H1 (cell line): ENCODE results near the gene KIT. TPM values are rescaled to one million over a fixed set of nuclear protein-coding genes. Genes with fewer than 3 reads are reported as not detected.

ENCODE experiments used
- CTCF ChIA-PET: fragments of 300-600 bp; sonication (Branson Sonifier 250); formaldehyde crosslinking; loops from one replicate; lab custom pipeline; 2021; ENCODE audit not compliant: partially characterized antibody; lab: Charles Lee
- POLR2A ChIA-PET: fragments of 300-600 bp; sonication (Branson Sonifier 250); formaldehyde crosslinking; loops from one replicate; lab custom pipeline; 2021; ENCODE audit warnings: inconsistent platforms; ENCODE audit not compliant: partially characterized antibody; lab: Charles Lee
- DNase-seq, 2 experiments: peaks; one replicate each; pipeline versions ENCODE4 v3.0.0 to v3.0.0-alpha.2; 2010 to 2022; ENCODE audit warnings: low spot score in 2 of 2, low read depth in 1 of 2, mixed read lengths in 1 of 2
- FAIRE-seq: peaks from 2 replicates; lab custom pipeline; 2011; peaks lifted over from hg19 to GRCh38; lab: Jason Lieb, UNC
- H2AFZ ChIP-seq: 2 replicates; pipeline ENCODE4 v1.8.1; 2012; ENCODE audit warnings: low read length, inconsistent platforms
- H2AK5ac ChIP-seq: 2 replicates; pipeline ENCODE4 v1.6.1; 2013; ENCODE audit warnings: low read depth, low read length
- H2BK120ac ChIP-seq: replicated peaks from 2 replicates; pipeline ENCODE3; 2013; ENCODE audit warnings: low read depth, low read length, inconsistent platforms
- H2BK12ac ChIP-seq: 2 replicates; pipeline ENCODE4 v1.6.1; 2013; ENCODE audit warnings: low read depth, low read length
- H2BK15ac ChIP-seq: 2 replicates; pipeline ENCODE4 v1.6.1; 2013; ENCODE audit warnings: low read length
- H2BK20ac ChIP-seq: 2 replicates; pipeline ENCODE4 v1.6.1; 2013; ENCODE audit warnings: low read length
- H2BK5ac ChIP-seq: 2 replicates; pipeline ENCODE4 v1.6.1; 2013; ENCODE audit warnings: low read depth, low read length
- H3K14ac ChIP-seq: 2 replicates; pipeline ENCODE4 v1.6.1; 2013; ENCODE audit warnings: inconsistent platforms; ENCODE audit not compliant: insufficient read length
- H3K18ac ChIP-seq: 2 replicates; pipeline ENCODE4 v1.6.1; 2013; ENCODE audit warnings: low read length; ENCODE audit errors: extremely low read depth
- H3K23ac ChIP-seq: 2 replicates; pipeline ENCODE4 v1.6.1; 2013; ENCODE audit warnings: inconsistent platforms; ENCODE audit not compliant: insufficient read length
- H3K23me2 ChIP-seq: 2 replicates; pipeline ENCODE4 v1.6.1; 2013; ENCODE audit warnings: low read depth, low read length
- H3K27ac ChIP-seq: 2 replicates; pipeline ENCODE4 v1.6.1; 2011; ENCODE audit warnings: low read depth, low read length, inconsistent platforms
- H3K27me3 ChIP-seq, 4 experiments: replicated peaks in 1 of 4; 1 replicate in 1 of 4; 2 replicates in 3 of 4; pipeline versions ENCODE4 v1.6.1 to v1.8.1; 2011 to 2013; ENCODE audit warnings: low read length in 3 of 4, mild to moderate bottlenecking in 3 of 4, inconsistent platforms in 2 of 4, mixed read lengths in 2 of 4, moderate library complexity in 1 of 4; ENCODE audit not compliant: control insufficient read depth in 3 of 4, insufficient read depth in 3 of 4; ENCODE audit errors: extremely low read depth in 1 of 4
- H3K36me3 ChIP-seq, 4 experiments: 2 replicates each; pipeline versions ENCODE4 v1.6.1 to v1.8.1; 2011 to 2013; ENCODE audit warnings: mild to moderate bottlenecking in 4 of 4, low read length in 3 of 4, moderate library complexity in 2 of 4, control low read depth in 1 of 4, inconsistent platforms in 1 of 4; ENCODE audit not compliant: insufficient read depth in 4 of 4, control insufficient read depth in 2 of 4
- H3K4ac ChIP-seq: replicated peaks from 2 replicates; pipeline ENCODE3; 2013; ENCODE audit warnings: low read length, low read depth, mixed read lengths, inconsistent platforms; ENCODE audit not compliant: insufficient read length
- H3K4me1 ChIP-seq, 4 experiments: replicated peaks in 1 of 4; 1 replicate in 1 of 4; 2 replicates in 3 of 4; pipeline versions ENCODE4 v1.6.1 to v1.8.1; 2011 to 2013; ENCODE audit warnings: low read length in 3 of 4, inconsistent platforms in 2 of 4, mixed read lengths in 1 of 4; ENCODE audit not compliant: insufficient read depth in 4 of 4, control insufficient read depth in 3 of 4
- H3K4me2 ChIP-seq, 2 experiments: 2 replicates each; pipeline versions ENCODE4 v1.6.1 to v1.8.1; 2011 to 2013; ENCODE audit warnings: low read depth in 2 of 2, low read length in 2 of 2, control low read depth in 1 of 2, inconsistent platforms in 1 of 2, mild to moderate bottlenecking in 1 of 2; ENCODE audit not compliant: insufficient read depth in 1 of 2
- H3K4me3 ChIP-seq, 4 experiments: fragments of 200-600, 300-600 bp in 1 of 4; sonication (generic), shearing (Covaris generic), sonication (Bioruptor Twin) in 1 of 4; 2 replicates each; pipeline versions ENCODE4 v1.5.1 to v1.8.1; 2011 to 2016; ENCODE audit warnings: low read length in 4 of 4, low read depth in 3 of 4, control low read depth in 2 of 4, inconsistent platforms in 2 of 4, mild to moderate bottlenecking in 2 of 4, mixed read lengths in 1 of 4, moderate library complexity in 1 of 4; ENCODE audit not compliant: insufficient read depth in 2 of 4; ENCODE audit errors: extremely low read depth in 1 of 4
- H3K56ac ChIP-seq: replicated peaks from 2 replicates; pipeline ENCODE3; 2013; ENCODE audit warnings: low read depth, mild to moderate bottlenecking, mixed read lengths, low read length, inconsistent platforms; ENCODE audit not compliant: insufficient read length
- H3K79me1 ChIP-seq: 2 replicates; pipeline ENCODE4 v1.6.1; 2013; ENCODE audit warnings: low read depth, low read length, control low read depth
- H3K79me2 ChIP-seq, 2 experiments: 2 replicates each; pipeline versions ENCODE4 v1.6.1 to v1.8.1; 2012 to 2013; ENCODE audit warnings: low read length in 2 of 2, mild to moderate bottlenecking in 2 of 2, inconsistent platforms in 1 of 2; ENCODE audit not compliant: insufficient read depth in 2 of 2, control insufficient read depth in 1 of 2
- H3K9ac ChIP-seq, 4 experiments: replicated peaks in 1 of 4; 1 replicate in 1 of 4; 2 replicates in 3 of 4; pipeline versions ENCODE4 v1.6.1 to v1.8.1; 2011 to 2013; ENCODE audit warnings: low read depth in 3 of 4, low read length in 3 of 4, control low read depth in 2 of 4, mild to moderate bottlenecking in 2 of 4, moderate library complexity in 2 of 4, inconsistent platforms in 1 of 4; ENCODE audit errors: extremely low read depth in 1 of 4
- H3K9me3 ChIP-seq, 2 experiments: 2 replicates each; pipeline versions ENCODE4 v1.6.1 to v1.8.1; 2012 to 2013; ENCODE audit warnings: mild to moderate bottlenecking in 2 of 2, moderate library complexity in 2 of 2, control low read depth in 1 of 2, inconsistent platforms in 1 of 2, low read depth in 1 of 2, low read length in 1 of 2, mixed read lengths in 1 of 2; ENCODE audit not compliant: insufficient read depth in 2 of 2
- H4K20me1 ChIP-seq, 2 experiments: replicated peaks in 1 of 2; 2 replicates each; pipeline versions ENCODE3 to v1.8.1; 2011 to 2013; ENCODE audit warnings: inconsistent platforms in 2 of 2, low read length in 2 of 2, mild to moderate bottlenecking in 1 of 2; ENCODE audit not compliant: insufficient read depth in 2 of 2, control insufficient read depth in 1 of 2
- H4K5ac ChIP-seq: 2 replicates; pipeline ENCODE4 v1.6.1; 2013; ENCODE audit warnings: low read length, low read depth, mixed read lengths, inconsistent platforms; ENCODE audit not compliant: insufficient read length
- H4K8ac ChIP-seq: 2 replicates; pipeline ENCODE4 v1.8.0; 2013; ENCODE audit warnings: mild to moderate bottlenecking, moderate library complexity, low read length, inconsistent platforms; ENCODE audit not compliant: insufficient read depth; ENCODE audit errors: extremely low read depth
- H4K91ac ChIP-seq: replicated peaks from 2 replicates; pipeline ENCODE3; 2013; ENCODE audit warnings: low read length, mixed read lengths, inconsistent platforms; ENCODE audit not compliant: insufficient read length
- CHD2 ChIP-seq: IDR thresholded peaks from 2 replicates; pipeline ENCODE4 v1.6.1; 2012; ENCODE audit warnings: low read length, improper control_type of control experiment
- EGR1 ChIP-seq: IDR thresholded peaks from 2 replicates; pipeline ENCODE4 v1.6.1; 2011; ENCODE audit warnings: low read depth, low read length, borderline replicate concordance
- FOSL1 ChIP-seq: IDR thresholded peaks from 2 replicates; pipeline ENCODE4 v1.6.1; 2011; ENCODE audit warnings: mild to moderate bottlenecking, low read depth, low read length, moderate library complexity; ENCODE audit not compliant: insufficient read depth
- WGBS, 2 experiments: shearing (Covaris generic) in 1 of 2; methylation state at CpG; one replicate each; pipeline versions ENCODE4 v1.1.6 to v1.1.7; 2013 to 2015; ENCODE audit warnings: low lambda C conversion rate in 2 of 2, mixed read lengths in 2 of 2, inconsistent platforms in 1 of 2, low coverage in 1 of 2, missing lambda C conversion rate in 1 of 2; ENCODE audit not compliant: insufficient replicate concordance in 2 of 2, insufficient coverage in 1 of 2, insufficient read length in 1 of 2; ENCODE audit errors: extremely low coverage in 1 of 2, missing lambda C conversion rate in 1 of 2; 5-methylcytosine and 5-hydroxymethylcytosine counted together
- polyA plus RNA-seq, 7 experiments: library from polyadenylated mRNA; depleted of rRNA in 3 of 7; stranded (reverse) in 5 of 7; unstranded in 2 of 7; fragments of >200 nt in 5 of 7; fragments of 200-250 nt in 2 of 7; gene quantifications; 1 replicate in 5 of 7; 2 replicates in 1 of 7; 4 replicates in 1 of 7; pipeline versions ENCODE4 v1.2.1 to v1.2.3, GENCODE V29; 2011 to 2013; ENCODE audit warnings: missing spikeins in 2 of 7, mixed read lengths in 2 of 7
- total RNA-seq: library from RNA; stranded (reverse); fragmentation: NEBNext Ultra II Directional; extraction: Animal tissue kit (Norgen Biotek cat#: 25700); gene quantifications from 2 replicates; pipeline ENCODE4 v1.2.1, GENCODE V29; 2021

The KIT gene
- total and polyA plus RNA-seq, 2 of the 8 experiments (the other 6 are each of a cell fraction or from before 2014, with no cell fraction given), result 14.4 to 24.8 TPM

DNA sequence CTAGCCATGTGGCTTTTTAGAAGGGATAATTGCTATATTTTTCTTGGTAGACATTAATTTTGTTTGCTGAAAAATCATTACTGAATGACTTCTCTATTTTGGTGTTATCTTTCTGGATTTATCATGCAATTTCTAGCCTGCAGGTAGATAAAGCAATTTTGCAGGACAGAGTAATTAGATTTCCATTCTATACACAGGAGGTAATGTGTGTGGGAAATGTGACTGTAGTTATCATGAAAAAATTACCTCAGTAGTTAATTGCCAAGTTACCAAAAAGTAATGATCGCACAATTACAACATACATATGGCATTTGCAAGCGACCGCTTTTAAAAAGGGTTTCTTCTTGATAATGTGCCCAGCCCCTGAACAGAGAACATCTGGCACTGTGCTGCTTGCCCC is 66.1 kb downstream of the KIT start:
- Histone ChIP-seq H3K23ac (no peak overlapping the region), H4K20me1 (peaks cover 0 to 2% of the 10 kb centered on the region in 2 experiments), H3K18ac (no peak overlapping the region), H3K23me2 (no peaks in the 10 kb centered on the region), H3K4me1 (peaks cover 0 to 3% (median 1%) of the 10 kb centered on the region in 4 experiments; a peak in 3 of 7 replicates), H3K27me3 (no peaks in the 10 kb centered on the region), H3K79me1 (no peaks in the 10 kb centered on the region), H3K4ac (no peak overlapping the region), H3K9ac (no peak overlapping the region), H2AFZ (no peak overlapping the region), H2BK12ac (no peak overlapping the region), H2BK15ac (no peak overlapping the region), H3K79me2 (no peaks in the 10 kb centered on the region), H3K9me3 (no peaks in the 10 kb centered on the region), H3K36me3 (peaks cover 0 to 7% (median 3%) of the 10 kb centered on the region in 4 experiments; a peak in 3 of 8 replicates), H2AK5ac (no peak overlapping the region), H2BK20ac (no peak overlapping the region), H3K56ac (no peak overlapping the region), H4K8ac (no peak overlapping the region), H3K14ac (no peak overlapping the region), H3K27ac (no peak overlapping the region), H4K91ac (no peak overlapping the region), H2BK120ac (no peak overlapping the region), H3K4me3 (no peak overlapping the region), H3K4me2 (no peak overlapping the region), H2BK5ac (no peak overlapping the region), H4K5ac (no peak overlapping the region)
- no peak for DNase-seq
- CTCF ChIA-PET, result no interaction called here
- WGBS, 2 experiments, result 88% methylated on average over 3 of the region's 3 CpGs; no CpG with 5 or more reads in 1 of the 2 experiments
- FAIRE-seq, result no peak
- TF ChIP-seq EGR1 (no peak), CHD2 (no peak), FOSL1 (no peak)
- POLR2A ChIA-PET, result no interaction called here
